Fibroblast of the aortic adventitia (primary cell): ENCODE results near the gene ZNF570. TPM values are rescaled to one million over a fixed set of nuclear protein-coding genes. Genes with fewer than 3 reads are reported as not detected.

Source experiments
- DNase-seq: peaks from one replicate; pipeline ENCODE4 v3.0.0-alpha.2; 2010; ENCODE audit warnings: low read depth
- H3K4me3 ChIP-seq: 2 replicates; pipeline ENCODE4 v1.5.1; 2011; ENCODE audit warnings: low read depth, mild to moderate bottlenecking, control low read depth, low read length, moderate library complexity
- total RNA-seq: library from RNA; depleted of rRNA; stranded (reverse); fragments of >200 nt; gene quantifications from 2 replicates; pipeline ENCODE4 v1.2.3, GENCODE V29; 2012; ENCODE audit warnings: low replicate concordance
- TF ChIP-seq, protein P1 (sequence below): IDR thresholded peaks from 2 replicates; pipeline ENCODE4 v1.5.1; 2011; ENCODE audit warnings: mild to moderate bottlenecking, low read length, control low read depth, inconsistent platforms; ENCODE audit not compliant: insufficient read depth

ZNF570 gene
- 8.4 and 24.9 TPM in 2 replicates for total RNA-seq

DNA sequence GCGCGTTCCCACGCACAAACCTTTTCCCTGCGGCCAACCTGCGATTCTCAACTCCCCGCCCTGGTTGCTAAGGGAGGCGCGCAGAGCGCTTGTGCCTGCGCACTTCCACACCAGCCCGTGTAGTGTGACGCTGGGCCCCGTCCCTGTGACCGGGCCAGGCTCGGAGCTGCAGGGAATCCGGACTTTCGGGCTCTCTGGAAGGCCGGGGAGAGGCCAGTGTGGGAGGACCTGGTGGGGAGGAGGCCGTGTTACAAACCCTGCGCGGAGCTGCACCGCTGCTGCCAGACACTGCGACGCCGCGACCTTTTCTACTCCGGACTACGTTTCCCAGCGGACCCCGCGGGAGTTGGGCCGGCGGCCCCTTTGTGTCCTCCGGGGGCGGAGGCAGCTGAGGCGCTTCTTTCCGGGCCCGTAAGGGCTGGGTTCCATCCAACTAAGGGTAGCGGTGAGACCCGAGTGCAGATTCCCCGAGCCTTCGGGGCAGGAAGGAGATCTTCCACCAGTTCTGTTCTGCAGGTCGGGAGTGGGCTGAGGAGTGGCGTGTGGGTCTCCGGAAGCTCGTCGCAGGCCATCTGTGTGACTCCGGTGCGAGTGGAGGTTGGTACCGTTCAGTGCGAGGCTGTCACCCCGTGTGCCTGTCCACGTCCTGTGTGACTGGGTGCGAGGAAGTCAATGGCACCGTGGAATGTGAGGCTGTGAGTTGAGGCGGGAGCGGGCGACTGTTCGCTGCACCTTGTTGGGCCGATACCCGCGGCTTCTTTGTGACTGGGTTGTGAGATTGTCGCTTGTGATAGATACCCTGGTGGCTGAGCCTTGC lies at the start of gene ZNF570:
TSS of gene ZNF570 (plus strand) at position 396 of the 817 bp plus-strand sequence. CDS start 999 bp downstream, outside the sequence.
- TF ChIP-seq, protein P1, sequence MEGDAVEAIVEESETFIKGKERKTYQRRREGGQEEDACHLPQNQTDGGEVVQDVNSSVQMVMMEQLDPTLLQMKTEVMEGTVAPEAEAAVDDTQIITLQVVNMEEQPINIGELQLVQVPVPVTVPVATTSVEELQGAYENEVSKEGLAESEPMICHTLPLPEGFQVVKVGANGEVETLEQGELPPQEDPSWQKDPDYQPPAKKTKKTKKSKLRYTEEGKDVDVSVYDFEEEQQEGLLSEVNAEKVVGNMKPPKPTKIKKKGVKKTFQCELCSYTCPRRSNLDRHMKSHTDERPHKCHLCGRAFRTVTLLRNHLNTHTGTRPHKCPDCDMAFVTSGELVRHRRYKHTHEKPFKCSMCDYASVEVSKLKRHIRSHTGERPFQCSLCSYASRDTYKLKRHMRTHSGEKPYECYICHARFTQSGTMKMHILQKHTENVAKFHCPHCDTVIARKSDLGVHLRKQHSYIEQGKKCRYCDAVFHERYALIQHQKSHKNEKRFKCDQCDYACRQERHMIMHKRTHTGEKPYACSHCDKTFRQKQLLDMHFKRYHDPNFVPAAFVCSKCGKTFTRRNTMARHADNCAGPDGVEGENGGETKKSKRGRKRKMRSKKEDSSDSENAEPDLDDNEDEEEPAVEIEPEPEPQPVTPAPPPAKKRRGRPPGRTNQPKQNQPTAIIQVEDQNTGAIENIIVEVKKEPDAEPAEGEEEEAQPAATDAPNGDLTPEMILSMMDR: no peak
- DNase-seq: peak; percentile 77
- H3K4me3 ChIP-seq: peak within 1 kb of the TSS; percentile 70

- DNase-seq: no peak
- TF ChIP-seq, protein P1: no peak
Measured at GRCh38 chr19:37452500-37453245, 16.5 kb upstream of the ZNF570 start.

GRCh38 chr19:37466277-37466797 lies 2.8 kb upstream of the ZNF570 start:
- no peak for DNase-seq
- H3K4me3 ChIP-seq: peak overlapping the region; percentile 88
- TF ChIP-seq, protein P1: no peak

More at GRCh38 chr19:37452500-37453245, 16.5 kb upstream of the ZNF570 start:
- no peak overlapping the region for H3K4me3 ChIP-seq

GRCh38 chr19:37466798-37467607 lies 2.2 kb upstream of the ZNF570 start, which contains the start of gene ZNF569:
Gene ZNF569, minus strand, starts transcription at chr19:37467444. Its CDS starts 22,523 bp downstream, at chr19:37444921.
- H3K4me3 ChIP-seq: peak within 1 kb of the TSS; percentile 88
- DNase-seq: peak; percentile 95
- TF ChIP-seq, protein P1: no peak

- TF ChIP-seq, protein P1: no peak
- peak; percentile 7 for DNase-seq
- H3K4me3 ChIP-seq: peak overlapping the region; percentile 88
Measured at GRCh38 chr19:37467608-37468090, 1.5 kb upstream of the ZNF570 start.

- TF ChIP-seq, protein P1: no peak
- DNase-seq: no peak
- peak overlapping the region; percentile 70 for H3K4me3 ChIP-seq
Measured at GRCh38 chr19:37470216-37470615, 1.1 kb downstream of the ZNF570 start.
